Lower lobe of right lung (tissue), 2 donors: Measurements from ENCODE around the gene IFT81. TPM values are rescaled to one million over a fixed set of nuclear protein-coding genes. Genes with fewer than 3 reads are reported as not detected.

Experiments
- ATAC-seq, 2 donors: fragments of 200-7000 bp; cut with Tn5 transposase; one replicate each; pipeline ENCODE4 v1.9.1; 2020 to 2022; ENCODE audit warnings: mild to moderate bottlenecking in 2 of 2, moderate library complexity in 2 of 2
- DNase-seq: peaks from one replicate; pipeline ENCODE4 v3.0.0-alpha.2; 2020
- H3K27ac ChIP-seq: fragments of 200-600 bp; one replicate; pipeline ENCODE4 v1.8.0; 2022
- H3K27me3 ChIP-seq: fragments of 200-600 bp; one replicate; pipeline ENCODE4 v1.8.0; 2022; ENCODE audit warnings: low read depth
- H3K36me3 ChIP-seq: fragments of 200-600 bp; one replicate; pipeline ENCODE4 v1.8.0; 2022; ENCODE audit warnings: mild to moderate bottlenecking
- H3K4me1 ChIP-seq: fragments of 200-600 bp; one replicate; pipeline ENCODE4 v1.8.0; 2022
- H3K4me3 ChIP-seq: fragments of 200-600 bp; one replicate; pipeline ENCODE4 v1.8.0; 2022; ENCODE audit warnings: mild to moderate bottlenecking
- H3K9me3 ChIP-seq: fragments of 200-600 bp; one replicate; pipeline ENCODE4 v1.8.0; 2022
- CTCF ChIP-seq: fragments of 200-600 bp; IDR thresholded peaks from one replicate; pipeline ENCODE4 v1.8.0; 2022; ENCODE audit warnings: antibody characterized with exemption, mild to moderate bottlenecking
- intact Hi-C: fragments of 100-400 bp; cut with DNase I; formaldehyde crosslinking; loops from one replicate; pipeline ENCODE4 v1.11.0; 2022
- total RNA-seq: library from RNA; stranded (reverse); fragmentation: NEBNext Ultra II Directional; extraction: Animal tissue kit (Norgen Biotek cat#: 25700); gene quantifications from one replicate; pipeline ENCODE4 v1.2.1, GENCODE V29; 2021
- donor health status: DM: no; HTN: yes; CAD: no; lungs with severe emphysema.

The IFT81 gene
- total RNA-seq, 1 donor from 2014 or later = 12.5 TPM

DNA sequence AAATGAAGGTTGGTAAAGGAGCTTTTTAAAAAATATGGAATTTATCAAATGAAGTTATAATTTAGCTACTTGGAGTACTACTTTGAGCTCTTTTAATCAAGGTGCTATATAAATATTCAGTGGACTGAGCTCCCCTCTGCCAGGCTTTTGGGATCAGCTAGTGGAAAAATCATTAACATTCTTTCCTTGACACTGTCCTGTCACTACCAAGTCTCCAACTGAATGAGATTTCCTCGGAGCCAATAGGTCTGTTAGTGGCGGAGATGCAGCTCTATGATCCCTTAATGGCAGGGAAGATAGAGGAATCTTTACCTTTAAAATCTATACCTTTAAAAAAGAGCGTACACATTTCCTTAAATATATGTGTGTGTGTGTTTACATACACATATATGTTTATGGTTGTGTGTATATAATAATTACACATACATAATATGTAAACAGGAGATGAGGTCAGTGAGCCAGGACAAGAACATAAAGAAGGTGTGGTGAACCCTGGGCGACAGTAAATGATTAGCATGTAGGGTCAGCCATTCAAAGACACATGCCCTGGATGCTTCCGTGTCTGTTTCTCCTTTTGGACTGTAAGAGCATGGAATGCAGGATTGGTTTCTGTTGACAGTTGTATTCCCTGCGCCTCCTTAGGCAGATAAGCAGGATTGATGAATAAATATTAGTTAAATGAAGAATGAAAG, 109.2 kb downstream of the IFT81 start:
- no peak for DNase-seq
- Histone ChIP-seq H3K27ac (no peak overlapping the region), H3K27me3 (no peaks in the 10 kb centered on the region), H3K4me3 (no peak overlapping the region), H3K9me3 (no peaks in the 10 kb centered on the region), H3K4me1 (peaks cover 18% of the 10 kb centered on the region), H3K36me3 (no peaks in the 10 kb centered on the region)
- no peak for ATAC-seq
- TF ChIP-seq CTCF = no peak
- intact Hi-C loops = no loop called here

DNA sequence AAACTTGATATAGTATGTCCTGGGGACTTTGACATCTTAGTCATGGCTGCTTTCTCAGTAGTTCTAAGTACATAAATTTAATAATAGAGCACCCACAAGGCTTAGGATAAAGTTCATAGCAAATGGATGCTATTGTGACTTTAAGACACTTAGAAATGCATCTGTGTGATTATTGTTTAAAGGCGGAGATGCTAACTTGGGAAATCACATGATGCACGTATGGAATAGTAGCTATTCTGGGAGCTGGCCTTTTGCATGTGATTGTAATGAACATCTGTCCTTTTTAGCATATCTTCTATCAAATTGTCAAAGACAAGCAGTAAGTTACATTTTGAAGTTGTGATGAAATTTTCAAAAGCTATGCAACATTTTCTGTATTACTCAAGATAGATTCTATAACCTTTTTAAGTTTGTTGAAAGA, 110.2 kb downstream of the IFT81 start:
- TF ChIP-seq CTCF = no peak
- intact Hi-C loops = no loop called here
- Histone ChIP-seq H3K4me3 (no peak overlapping the region), H3K27ac (peak overlapping the region; percentile 32), H3K36me3 (no peaks in the 10 kb centered on the region), H3K4me1 (peaks cover 18% of the 10 kb centered on the region), H3K9me3 (no peaks in the 10 kb centered on the region), H3K27me3 (no peaks in the 10 kb centered on the region)
- ATAC-seq = peak in 1 of 2 donors; percentile 23
- no peak for DNase-seq

- no peaks in the 10 kb centered on the region for H3K27me3 ChIP-seq
- H3K4me1 ChIP-seq = peaks cover 18% of the 10 kb centered on the region
- peak overlapping the region; percentile 32 for H3K27ac ChIP-seq
- no peaks in the 10 kb centered on the region for H3K9me3 ChIP-seq
- no peak for DNase-seq
- ATAC-seq = peak in 1 of 2 donors; percentile 75
- TF ChIP-seq CTCF = no peak
- H3K36me3 ChIP-seq = no peaks in the 10 kb centered on the region
- H3K4me3 ChIP-seq = no peak overlapping the region
- intact Hi-C loops = no loop called here
These were observed 110.6 kb downstream of the IFT81 start for GRCh38 chr12:110234755-110235154.

DNA sequence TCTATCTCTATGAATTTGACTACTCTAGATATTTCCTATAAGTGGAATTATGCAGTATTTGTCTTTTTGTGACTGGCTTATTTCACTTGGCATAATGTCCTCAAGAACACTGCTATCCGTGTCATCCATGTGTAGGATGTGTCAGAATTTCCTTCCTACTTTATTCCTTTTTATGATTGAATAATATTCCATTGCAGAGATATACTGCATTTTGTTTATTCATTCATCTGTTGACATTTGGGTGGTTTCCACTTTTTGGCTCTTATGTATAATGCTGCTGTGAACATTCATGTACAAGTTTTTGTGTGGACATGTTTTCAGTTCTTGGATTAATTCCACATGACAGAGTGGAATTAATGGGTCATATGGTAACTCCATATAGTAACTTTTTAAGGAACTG, 111.2 kb downstream of the IFT81 start:
- ATAC-seq (no peak), DNase-seq (no peak)
- no peak overlapping the region for H3K4me3 ChIP-seq
- no peaks in the 10 kb centered on the region for H3K36me3 ChIP-seq
- H3K4me1 ChIP-seq = peaks cover 18% of the 10 kb centered on the region
- intact Hi-C loops = no loop called here
- no peaks in the 10 kb centered on the region for H3K27me3 ChIP-seq
- H3K9me3 ChIP-seq = no peaks in the 10 kb centered on the region
- H3K27ac ChIP-seq = peak overlapping the region; percentile 32
- no peak for TF ChIP-seq CTCF

DNA sequence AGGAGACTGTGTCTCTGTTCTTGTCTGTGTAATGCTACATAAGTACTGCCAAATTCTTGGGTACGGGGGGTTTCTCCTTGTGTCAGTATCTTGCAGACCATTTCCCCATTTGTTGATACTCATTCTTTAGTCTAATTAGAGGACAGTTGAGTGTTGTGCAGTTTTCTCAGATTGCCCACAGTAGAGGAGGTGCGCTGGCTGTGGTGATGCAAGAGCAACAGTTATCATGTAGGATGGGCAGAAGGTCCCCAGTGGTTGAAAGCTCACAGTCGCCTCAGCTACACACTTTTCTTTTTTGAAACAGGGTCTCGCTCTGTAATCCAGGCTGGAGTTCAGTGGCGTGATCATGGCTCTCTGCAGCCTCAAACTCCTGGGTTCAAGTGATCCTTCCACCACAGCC, 119.1 kb downstream of the IFT81 start:
- no peak for TF ChIP-seq CTCF
- intact Hi-C loops = no loop called here
- H3K4me1 ChIP-seq = peaks cover 22% of the 10 kb centered on the region
- no peaks in the 10 kb centered on the region for H3K36me3 ChIP-seq
- no peaks in the 10 kb centered on the region for H3K27me3 ChIP-seq
- DNase-seq = no peak
- H3K4me3 ChIP-seq = no peak overlapping the region
- H3K9me3 ChIP-seq = no peaks in the 10 kb centered on the region
- H3K27ac ChIP-seq = no peak overlapping the region
- ATAC-seq = no peak
